H1 (cell line): ENCODE data around the gene OR51V1. TPM values are rescaled to one million over a fixed set of nuclear protein-coding genes. Genes with fewer than 3 reads are reported as not detected.

Experiments
- CTCF ChIA-PET: fragments of 300-600 bp; sonication (Branson Sonifier 250); formaldehyde crosslinking; loops from one replicate; lab custom pipeline; 2021; ENCODE audit not compliant: partially characterized antibody; lab: Charles Lee
- POLR2A ChIA-PET: fragments of 300-600 bp; sonication (Branson Sonifier 250); formaldehyde crosslinking; loops from one replicate; lab custom pipeline; 2021; ENCODE audit warnings: inconsistent platforms; ENCODE audit not compliant: partially characterized antibody; lab: Charles Lee
- DNase-seq, 2 experiments: peaks; one replicate each; pipeline versions ENCODE4 v3.0.0 to v3.0.0-alpha.2; 2010 to 2022; ENCODE audit warnings: low spot score in 2 of 2, low read depth in 1 of 2, mixed read lengths in 1 of 2
- FAIRE-seq: peaks from 2 replicates; lab custom pipeline; 2011; peaks lifted over from hg19 to GRCh38; lab: Jason Lieb, UNC
- H2AFZ ChIP-seq: 2 replicates; pipeline ENCODE4 v1.8.1; 2012; ENCODE audit warnings: low read length, inconsistent platforms
- H2AK5ac ChIP-seq: 2 replicates; pipeline ENCODE4 v1.6.1; 2013; ENCODE audit warnings: low read depth, low read length
- H2BK120ac ChIP-seq: replicated peaks from 2 replicates; pipeline ENCODE3; 2013; ENCODE audit warnings: low read depth, low read length, inconsistent platforms
- H2BK12ac ChIP-seq: 2 replicates; pipeline ENCODE4 v1.6.1; 2013; ENCODE audit warnings: low read depth, low read length
- H2BK15ac ChIP-seq: 2 replicates; pipeline ENCODE4 v1.6.1; 2013; ENCODE audit warnings: low read length
- H2BK20ac ChIP-seq: 2 replicates; pipeline ENCODE4 v1.6.1; 2013; ENCODE audit warnings: low read length
- H2BK5ac ChIP-seq: 2 replicates; pipeline ENCODE4 v1.6.1; 2013; ENCODE audit warnings: low read depth, low read length
- H3K14ac ChIP-seq: 2 replicates; pipeline ENCODE4 v1.6.1; 2013; ENCODE audit warnings: inconsistent platforms; ENCODE audit not compliant: insufficient read length
- H3K18ac ChIP-seq: 2 replicates; pipeline ENCODE4 v1.6.1; 2013; ENCODE audit warnings: low read length; ENCODE audit errors: extremely low read depth
- H3K23ac ChIP-seq: 2 replicates; pipeline ENCODE4 v1.6.1; 2013; ENCODE audit warnings: inconsistent platforms; ENCODE audit not compliant: insufficient read length
- H3K23me2 ChIP-seq: 2 replicates; pipeline ENCODE4 v1.6.1; 2013; ENCODE audit warnings: low read depth, low read length
- H3K27ac ChIP-seq: 2 replicates; pipeline ENCODE4 v1.6.1; 2011; ENCODE audit warnings: low read depth, low read length, inconsistent platforms
- H3K27me3 ChIP-seq, 4 experiments: replicated peaks in 1 of 4; 1 replicate in 1 of 4; 2 replicates in 3 of 4; pipeline versions ENCODE4 v1.6.1 to v1.8.1; 2011 to 2013; ENCODE audit warnings: low read length in 3 of 4, mild to moderate bottlenecking in 3 of 4, inconsistent platforms in 2 of 4, mixed read lengths in 2 of 4, moderate library complexity in 1 of 4; ENCODE audit not compliant: control insufficient read depth in 3 of 4, insufficient read depth in 3 of 4; ENCODE audit errors: extremely low read depth in 1 of 4
- H3K36me3 ChIP-seq, 4 experiments: 2 replicates each; pipeline versions ENCODE4 v1.6.1 to v1.8.1; 2011 to 2013; ENCODE audit warnings: mild to moderate bottlenecking in 4 of 4, low read length in 3 of 4, moderate library complexity in 2 of 4, control low read depth in 1 of 4, inconsistent platforms in 1 of 4; ENCODE audit not compliant: insufficient read depth in 4 of 4, control insufficient read depth in 2 of 4
- H3K4ac ChIP-seq: replicated peaks from 2 replicates; pipeline ENCODE3; 2013; ENCODE audit warnings: low read length, low read depth, mixed read lengths, inconsistent platforms; ENCODE audit not compliant: insufficient read length
- H3K4me1 ChIP-seq, 4 experiments: replicated peaks in 1 of 4; 1 replicate in 1 of 4; 2 replicates in 3 of 4; pipeline versions ENCODE4 v1.6.1 to v1.8.1; 2011 to 2013; ENCODE audit warnings: low read length in 3 of 4, inconsistent platforms in 2 of 4, mixed read lengths in 1 of 4; ENCODE audit not compliant: insufficient read depth in 4 of 4, control insufficient read depth in 3 of 4
- H3K4me2 ChIP-seq, 2 experiments: 2 replicates each; pipeline versions ENCODE4 v1.6.1 to v1.8.1; 2011 to 2013; ENCODE audit warnings: low read depth in 2 of 2, low read length in 2 of 2, control low read depth in 1 of 2, inconsistent platforms in 1 of 2, mild to moderate bottlenecking in 1 of 2; ENCODE audit not compliant: insufficient read depth in 1 of 2
- H3K4me3 ChIP-seq, 4 experiments: fragments of 200-600, 300-600 bp in 1 of 4; sonication (generic), shearing (Covaris generic), sonication (Bioruptor Twin) in 1 of 4; 2 replicates each; pipeline versions ENCODE4 v1.5.1 to v1.8.1; 2011 to 2016; ENCODE audit warnings: low read length in 4 of 4, low read depth in 3 of 4, control low read depth in 2 of 4, inconsistent platforms in 2 of 4, mild to moderate bottlenecking in 2 of 4, mixed read lengths in 1 of 4, moderate library complexity in 1 of 4; ENCODE audit not compliant: insufficient read depth in 2 of 4; ENCODE audit errors: extremely low read depth in 1 of 4
- H3K56ac ChIP-seq: replicated peaks from 2 replicates; pipeline ENCODE3; 2013; ENCODE audit warnings: low read depth, mild to moderate bottlenecking, mixed read lengths, low read length, inconsistent platforms; ENCODE audit not compliant: insufficient read length
- H3K79me1 ChIP-seq: 2 replicates; pipeline ENCODE4 v1.6.1; 2013; ENCODE audit warnings: low read depth, low read length, control low read depth
- H3K79me2 ChIP-seq, 2 experiments: 2 replicates each; pipeline versions ENCODE4 v1.6.1 to v1.8.1; 2012 to 2013; ENCODE audit warnings: low read length in 2 of 2, mild to moderate bottlenecking in 2 of 2, inconsistent platforms in 1 of 2; ENCODE audit not compliant: insufficient read depth in 2 of 2, control insufficient read depth in 1 of 2
- H3K9ac ChIP-seq, 4 experiments: replicated peaks in 1 of 4; 1 replicate in 1 of 4; 2 replicates in 3 of 4; pipeline versions ENCODE4 v1.6.1 to v1.8.1; 2011 to 2013; ENCODE audit warnings: low read depth in 3 of 4, low read length in 3 of 4, control low read depth in 2 of 4, mild to moderate bottlenecking in 2 of 4, moderate library complexity in 2 of 4, inconsistent platforms in 1 of 4; ENCODE audit errors: extremely low read depth in 1 of 4
- H3K9me3 ChIP-seq, 2 experiments: 2 replicates each; pipeline versions ENCODE4 v1.6.1 to v1.8.1; 2012 to 2013; ENCODE audit warnings: mild to moderate bottlenecking in 2 of 2, moderate library complexity in 2 of 2, control low read depth in 1 of 2, inconsistent platforms in 1 of 2, low read depth in 1 of 2, low read length in 1 of 2, mixed read lengths in 1 of 2; ENCODE audit not compliant: insufficient read depth in 2 of 2
- H4K20me1 ChIP-seq, 2 experiments: replicated peaks in 1 of 2; 2 replicates each; pipeline versions ENCODE3 to v1.8.1; 2011 to 2013; ENCODE audit warnings: inconsistent platforms in 2 of 2, low read length in 2 of 2, mild to moderate bottlenecking in 1 of 2; ENCODE audit not compliant: insufficient read depth in 2 of 2, control insufficient read depth in 1 of 2
- H4K5ac ChIP-seq: 2 replicates; pipeline ENCODE4 v1.6.1; 2013; ENCODE audit warnings: low read length, low read depth, mixed read lengths, inconsistent platforms; ENCODE audit not compliant: insufficient read length
- H4K8ac ChIP-seq: 2 replicates; pipeline ENCODE4 v1.8.0; 2013; ENCODE audit warnings: mild to moderate bottlenecking, moderate library complexity, low read length, inconsistent platforms; ENCODE audit not compliant: insufficient read depth; ENCODE audit errors: extremely low read depth
- H4K91ac ChIP-seq: replicated peaks from 2 replicates; pipeline ENCODE3; 2013; ENCODE audit warnings: low read length, mixed read lengths, inconsistent platforms; ENCODE audit not compliant: insufficient read length
- BCL11A ChIP-seq, 2 experiments: IDR thresholded peaks; one replicate each; pipeline ENCODE4 v1.6.1; 2011; ENCODE audit warnings: low read depth in 2 of 2, low read length in 2 of 2, mild to moderate bottlenecking in 2 of 2
- BRCA1 ChIP-seq: IDR thresholded peaks from 2 replicates; pipeline ENCODE4 v1.6.1; 2012; ENCODE audit warnings: low read depth, low read length, improper control_type of control experiment
- CHD1 ChIP-seq: IDR thresholded peaks from 2 replicates; pipeline ENCODE4 v1.6.1; 2012; ENCODE audit warnings: low read depth, low read length, improper control_type of control experiment
- EZH2 ChIP-seq: fragments of 200-600 bp; sonication (generic); IDR thresholded peaks from 2 replicates; pipeline ENCODE4 v1.7.1; 2012; ENCODE audit warnings: low read depth, mild to moderate bottlenecking, moderate library complexity, low read length, inconsistent platforms; ENCODE audit not compliant: severe bottlenecking
- MAFK ChIP-seq: IDR thresholded peaks from 2 replicates; pipeline ENCODE4 v1.6.1; 2012; ENCODE audit warnings: low read depth, mild to moderate bottlenecking, improper control_type of control experiment, low read length
- NRF1 ChIP-seq: IDR thresholded peaks from 2 replicates; pipeline ENCODE4 v1.6.1; 2011; ENCODE audit warnings: mild to moderate bottlenecking, low read depth, low read length, improper control_type of control experiment
- RXRA ChIP-seq: IDR thresholded peaks from 2 replicates; pipeline ENCODE4 v1.6.1; 2011; ENCODE audit warnings: low read depth, mild to moderate bottlenecking, low read length, moderate library complexity; ENCODE audit not compliant: insufficient read depth
- SIRT6 ChIP-seq: IDR thresholded peaks from one replicate; pipeline ENCODE4 v1.7.1; 2012; ENCODE audit warnings: low read length, inconsistent platforms
- SP2 ChIP-seq: IDR thresholded peaks from 2 replicates; pipeline ENCODE4 v1.6.1; 2012; ENCODE audit warnings: mild to moderate bottlenecking, low read length, inconsistent platforms
- TBP ChIP-seq: IDR thresholded peaks from 2 replicates; pipeline ENCODE4 v1.6.1; 2011; ENCODE audit warnings: low read depth, low read length, improper control_type of control experiment
- YY1 ChIP-seq: IDR thresholded peaks from 2 replicates; pipeline ENCODE4 v1.6.1; 2011; ENCODE audit warnings: low read depth, mild to moderate bottlenecking, low read length
- ZNF274 ChIP-seq: IDR thresholded peaks from 2 replicates; pipeline ENCODE4 v1.7.0; 2012; ENCODE audit warnings: low read length, borderline replicate concordance; ENCODE audit errors: extremely low read depth
- WGBS, 2 experiments: shearing (Covaris generic) in 1 of 2; methylation state at CpG; one replicate each; pipeline versions ENCODE4 v1.1.6 to v1.1.7; 2013 to 2015; ENCODE audit warnings: low lambda C conversion rate in 2 of 2, mixed read lengths in 2 of 2, inconsistent platforms in 1 of 2, low coverage in 1 of 2, missing lambda C conversion rate in 1 of 2; ENCODE audit not compliant: insufficient replicate concordance in 2 of 2, insufficient coverage in 1 of 2, insufficient read length in 1 of 2; ENCODE audit errors: extremely low coverage in 1 of 2, missing lambda C conversion rate in 1 of 2; 5-methylcytosine and 5-hydroxymethylcytosine counted together
- polyA plus RNA-seq, 7 experiments: library from polyadenylated mRNA; depleted of rRNA in 3 of 7; stranded (reverse) in 5 of 7; unstranded in 2 of 7; fragments of >200 nt in 5 of 7; fragments of 200-250 nt in 2 of 7; gene quantifications; 1 replicate in 5 of 7; 2 replicates in 1 of 7; 4 replicates in 1 of 7; pipeline versions ENCODE4 v1.2.1 to v1.2.3, GENCODE V29; 2011 to 2013; ENCODE audit warnings: missing spikeins in 2 of 7, mixed read lengths in 2 of 7
- total RNA-seq: library from RNA; stranded (reverse); fragmentation: NEBNext Ultra II Directional; extraction: Animal tissue kit (Norgen Biotek cat#: 25700); gene quantifications from 2 replicates; pipeline ENCODE4 v1.2.1, GENCODE V29; 2021
- TF ChIP-seq, protein P1 (sequence below): IDR thresholded peaks from 2 replicates; pipeline ENCODE4 v1.6.1; 2012; ENCODE audit warnings: inconsistent platforms
- TF ChIP-seq, protein P2 (sequence below): IDR thresholded peaks from 2 replicates; pipeline ENCODE4 v1.6.1; 2012; ENCODE audit warnings: low read length, inconsistent platforms

Gene OR51V1
- total and polyA plus RNA-seq, 2 of the 8 experiments (the other 6 are each of a cell fraction or from before 2014, with no cell fraction given), result not detected

DNA sequence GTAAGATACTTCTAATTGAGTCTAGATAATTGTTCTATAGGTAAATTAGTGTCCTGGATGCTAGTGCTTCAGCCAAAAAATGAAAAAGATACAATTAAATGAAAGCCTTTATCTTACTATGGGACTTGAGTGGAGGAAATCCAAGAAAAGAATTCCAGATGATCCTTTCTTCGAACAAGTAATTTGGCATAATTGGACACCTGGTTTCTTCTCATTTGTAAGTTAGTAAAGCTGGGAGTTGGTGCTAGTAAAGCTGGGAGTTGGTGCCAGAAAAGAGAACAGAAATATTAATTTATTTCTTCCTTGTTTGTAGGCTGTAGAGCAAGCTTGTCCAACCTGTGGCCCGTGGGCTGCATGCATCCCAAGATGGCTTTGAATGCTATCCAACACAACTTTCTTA lies 12.3 kb downstream of the OR51V1 start:
- Histone ChIP-seq H4K20me1 (no peaks in the 10 kb centered on the region), H3K4me3 (no peak overlapping the region), H4K5ac (no peak overlapping the region), H3K23me2 (no peaks in the 10 kb centered on the region), H3K4me1 (no peaks in the 10 kb centered on the region), H4K91ac (no peak overlapping the region), H3K27ac (no peak overlapping the region), H2AFZ (no peak overlapping the region), H3K27me3 (no peaks in the 10 kb centered on the region), H3K4ac (no peak overlapping the region), H3K36me3 (no peaks in the 10 kb centered on the region), H2BK12ac (no peak overlapping the region), H2BK20ac (no peak overlapping the region), H2BK15ac (no peak overlapping the region), H3K18ac (no peak overlapping the region), H3K79me1 (no peaks in the 10 kb centered on the region), H3K79me2 (no peaks in the 10 kb centered on the region), H3K14ac (no peak overlapping the region), H2BK120ac (no peak overlapping the region), H2BK5ac (no peak overlapping the region), H3K9ac (no peak overlapping the region), H4K8ac (no peak overlapping the region), H3K23ac (no peak overlapping the region), H3K4me2 (no peak overlapping the region), H2AK5ac (no peak overlapping the region), H3K56ac (no peak overlapping the region), H3K9me3 (peaks cover 4 to 8% of the 10 kb centered on the region in 2 experiments; a peak in 2 of 4 replicates)
- WGBS, 2 experiments, result 91% methylated on average over 2 of the region's 2 CpGs; no CpG with 5 or more reads in 1 of the 2 experiments
- ChIA-PET CTCF (interaction anchor here (0.5 to 1.2 kb wide), 2 partner anchors 16 to 593 kb away, joined by 3 read pairs; no protein-coding TSS in a partner anchor), POLR2A (no interaction called here)
- DNase-seq, result no peak
- FAIRE-seq, result no peak
- TF ChIP-seq ZNF274 (no peak), EZH2 (no peak), BRCA1 (no peak), NRF1 (no peak), YY1 (no peak), BCL11A (IDR thresholded peaks at IDR 0.05; ENCODE audit: low read depth in 2 of 2, low read length in 2 of 2) (no peak), SP2 (no peak), RXRA (no peak), SIRT6 (no peak), MAFK (no peak), CHD1 (no peak), TBP (no peak)
- TF ChIP-seq, protein P1, sequence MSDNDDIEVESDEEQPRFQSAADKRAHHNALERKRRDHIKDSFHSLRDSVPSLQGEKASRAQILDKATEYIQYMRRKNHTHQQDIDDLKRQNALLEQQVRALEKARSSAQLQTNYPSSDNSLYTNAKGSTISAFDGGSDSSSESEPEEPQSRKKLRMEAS, result no peak
- TF ChIP-seq, protein P2, sequence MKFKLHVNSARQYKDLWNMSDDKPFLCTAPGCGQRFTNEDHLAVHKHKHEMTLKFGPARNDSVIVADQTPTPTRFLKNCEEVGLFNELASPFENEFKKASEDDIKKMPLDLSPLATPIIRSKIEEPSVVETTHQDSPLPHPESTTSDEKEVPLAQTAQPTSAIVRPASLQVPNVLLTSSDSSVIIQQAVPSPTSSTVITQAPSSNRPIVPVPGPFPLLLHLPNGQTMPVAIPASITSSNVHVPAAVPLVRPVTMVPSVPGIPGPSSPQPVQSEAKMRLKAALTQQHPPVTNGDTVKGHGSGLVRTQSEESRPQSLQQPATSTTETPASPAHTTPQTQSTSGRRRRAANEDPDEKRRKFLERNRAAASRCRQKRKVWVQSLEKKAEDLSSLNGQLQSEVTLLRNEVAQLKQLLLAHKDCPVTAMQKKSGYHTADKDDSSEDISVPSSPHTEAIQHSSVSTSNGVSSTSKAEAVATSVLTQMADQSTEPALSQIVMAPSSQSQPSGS, result no peak
